ENCODE results near the gene HAPLN3. TPM values are rescaled to one million over a fixed set of nuclear protein-coding genes. Genes with fewer than 3 reads are reported as not detected.

HAPLN3 gene
- total RNA-seq, 1 donor from 2014 or later, result 16.9 TPM

GRCh38 chr15:88894348-88894818, 961 bp downstream of the HAPLN3 start:
- Histone ChIP-seq H3K36me3 (no peaks in the 10 kb centered on the region), H3K4me3 (peak overlapping the region; percentile 53 to 54), H3K27me3 (no peaks in the 10 kb centered on the region), H3K4me1 (peaks cover 53% of the 10 kb centered on the region), H3K27ac (no peak overlapping the region), H3K9me3 (no peaks in the 10 kb centered on the region)
- intact Hi-C loops (cut with DNase I), result loop anchor here (5.0 kb wide), 1 partner anchor 283 kb away; no protein-coding TSS in a partner anchor
- DNase-seq (ENCODE audit: extremely low spot score in 2 of 2), result no peak
- TF ChIP-seq POLR2A (IDR thresholded peaks at IDR 0.05) (no peak), POLR2AphosphoS5 (IDR thresholded peaks at IDR 0.05; ENCODE audit: insufficient read depth in 1 of 2, low read depth in 1 of 2) (peak; percentile 10 to 22), CTCF (IDR thresholded peaks at IDR 0.05) (peak; percentile 51 to 57 (median 57))

- no peaks in the 10 kb centered on the region for H3K36me3 ChIP-seq
- no peak for DNase-seq (ENCODE audit: extremely low spot score in 2 of 2)
- H3K27ac ChIP-seq, result no peak overlapping the region
- no peaks in the 10 kb centered on the region for H3K9me3 ChIP-seq
- TF ChIP-seq POLR2AphosphoS5 (IDR thresholded peaks at IDR 0.05; ENCODE audit: insufficient read depth in 1 of 2, low read depth in 1 of 2) (no peak), CTCF (IDR thresholded peaks at IDR 0.05) (no peak), POLR2A (IDR thresholded peaks at IDR 0.05) (no peak)
- no peak overlapping the region for H3K4me3 ChIP-seq
- intact Hi-C loops (cut with DNase I), result loop anchor here (5.0 kb wide), 1 partner anchor 286 kb away; no protein-coding TSS in a partner anchor
- peaks cover 28% of the 10 kb centered on the region for H3K4me1 ChIP-seq
- H3K27me3 ChIP-seq, result no peaks in the 10 kb centered on the region
These were observed 3.6 kb downstream of the HAPLN3 start for GRCh38 chr15:88891540-88892254.

GRCh38 chr15:88890495-88890894, 4.8 kb downstream of the HAPLN3 start:
- intact Hi-C loops (cut with DNase I), result loop anchor here (5.0 kb wide), 1 partner anchor 287 kb away; no protein-coding TSS in a partner anchor
- TF ChIP-seq POLR2A (IDR thresholded peaks at IDR 0.05) (no peak), CTCF (IDR thresholded peaks at IDR 0.05) (no peak), POLR2AphosphoS5 (IDR thresholded peaks at IDR 0.05; ENCODE audit: insufficient read depth in 1 of 2, low read depth in 1 of 2) (no peak)

GRCh38 chr15:88888719-88889118, 6.6 kb downstream of the HAPLN3 start:
- H3K9me3 ChIP-seq, result no peaks in the 10 kb centered on the region
- peaks cover 0 to 5% of the 10 kb centered on the region in 2 donors for H3K36me3 ChIP-seq
- DNase-seq (ENCODE audit: extremely low spot score in 2 of 2), result no peak
- TF ChIP-seq POLR2A (IDR thresholded peaks at IDR 0.05) (no peak), CTCF (IDR thresholded peaks at IDR 0.05) (no peak), POLR2AphosphoS5 (IDR thresholded peaks at IDR 0.05; ENCODE audit: insufficient read depth in 1 of 2, low read depth in 1 of 2) (no peak)
- no peaks in the 10 kb centered on the region for H3K4me1 ChIP-seq
- H3K4me3 ChIP-seq, result no peak overlapping the region
- intact Hi-C loops (cut with DNase I), result no loop called here
- no peak overlapping the region for H3K27ac ChIP-seq
- H3K27me3 ChIP-seq, result no peaks in the 10 kb centered on the region

More at GRCh38 chr15:88890495-88890894, 4.8 kb downstream of the HAPLN3 start:
- Histone ChIP-seq H3K36me3 (no peaks in the 10 kb centered on the region), H3K9me3 (no peaks in the 10 kb centered on the region), H3K27me3 (no peaks in the 10 kb centered on the region), H3K4me3 (no peak overlapping the region), H3K27ac (no peak overlapping the region), H3K4me1 (peaks cover 16% of the 10 kb centered on the region)
- DNase-seq (ENCODE audit: extremely low spot score in 2 of 2), result no peak

GRCh38 chr15:88887068-88887580, 8.2 kb downstream of the HAPLN3 start:
- no peaks in the 10 kb centered on the region for H3K9me3 ChIP-seq
- no peak overlapping the region for H3K27ac ChIP-seq
- no peaks in the 10 kb centered on the region for H3K27me3 ChIP-seq
- H3K36me3 ChIP-seq, result peaks cover 0 to 5% of the 10 kb centered on the region in 2 donors
- no peak for DNase-seq (ENCODE audit: extremely low spot score in 2 of 2)
- intact Hi-C loops (cut with DNase I), result no loop called here
- H3K4me3 ChIP-seq, result no peak overlapping the region
- TF ChIP-seq POLR2A (IDR thresholded peaks at IDR 0.05), result no peak
- no peaks in the 10 kb centered on the region for H3K4me1 ChIP-seq

All from vagina (tissue), 2 donors.